ENCODE measurements around the gene APBB1IP. TPM values are rescaled to one million over a fixed set of nuclear protein-coding genes. Genes with fewer than 3 reads are reported as not detected.
"Not testable (repeated sequence)": the region's sequence is repeated elsewhere in the genome, so short reads cannot be mapped to it uniquely, and the experiment has no call there.

APBB1IP gene
- total RNA-seq, 4 donors from 2014 or later = 6.1 to 9.3 (median 7.9) TPM

DNA sequence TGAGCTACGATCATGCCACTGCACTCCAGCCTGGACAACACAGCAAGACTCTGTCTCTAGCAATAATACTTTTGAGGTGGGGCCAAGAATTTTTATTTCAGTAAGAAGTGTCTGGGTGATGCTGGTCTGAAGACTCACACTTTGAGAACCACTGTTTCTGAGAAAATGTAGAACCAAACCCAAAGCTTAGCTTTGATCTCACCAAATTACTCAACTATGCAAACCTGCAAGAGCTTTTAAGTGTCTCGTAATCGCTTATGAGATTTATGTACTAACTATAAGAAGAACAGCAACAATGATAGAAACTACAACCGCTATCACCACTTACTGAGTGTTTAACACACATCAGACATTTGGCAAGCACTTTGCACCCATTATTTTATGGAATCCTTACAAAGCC lies 29.5 kb downstream of the APBB1IP start:
- no peaks in the 10 kb centered on the region for H3K4me1 ChIP-seq

DNA sequence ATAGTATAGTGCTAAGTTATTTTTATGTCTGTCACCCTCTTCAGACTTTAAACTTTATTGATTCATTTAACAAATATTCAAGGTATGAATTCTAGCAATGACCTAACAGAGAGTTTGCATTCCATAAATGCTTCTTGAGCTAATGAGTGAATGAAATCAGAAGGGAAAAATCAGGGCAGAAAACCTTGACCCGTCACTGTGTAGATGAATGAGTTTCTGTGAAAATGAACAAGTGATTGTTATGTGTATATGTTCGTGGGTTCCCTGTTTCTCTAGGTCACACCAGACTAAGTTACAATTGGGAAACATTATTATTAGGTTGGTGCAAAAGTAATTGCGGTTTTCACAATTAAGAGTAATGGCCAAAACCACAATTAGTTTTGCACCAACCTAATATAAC lies 30.1 kb downstream of the APBB1IP start:
- H3K4me1 ChIP-seq = no peaks in the 10 kb centered on the region
- no peak for DNase-seq (ENCODE audit: low spot score in 2 of 2)
- no peaks in the 10 kb centered on the region for H3K27me3 ChIP-seq
- TF ChIP-seq EP300 (IDR thresholded peaks at IDR 0.05) (no peak), POLR2A (IDR thresholded peaks at IDR 0.05) (no peak)
- TF ChIP-seq, protein P1, sequence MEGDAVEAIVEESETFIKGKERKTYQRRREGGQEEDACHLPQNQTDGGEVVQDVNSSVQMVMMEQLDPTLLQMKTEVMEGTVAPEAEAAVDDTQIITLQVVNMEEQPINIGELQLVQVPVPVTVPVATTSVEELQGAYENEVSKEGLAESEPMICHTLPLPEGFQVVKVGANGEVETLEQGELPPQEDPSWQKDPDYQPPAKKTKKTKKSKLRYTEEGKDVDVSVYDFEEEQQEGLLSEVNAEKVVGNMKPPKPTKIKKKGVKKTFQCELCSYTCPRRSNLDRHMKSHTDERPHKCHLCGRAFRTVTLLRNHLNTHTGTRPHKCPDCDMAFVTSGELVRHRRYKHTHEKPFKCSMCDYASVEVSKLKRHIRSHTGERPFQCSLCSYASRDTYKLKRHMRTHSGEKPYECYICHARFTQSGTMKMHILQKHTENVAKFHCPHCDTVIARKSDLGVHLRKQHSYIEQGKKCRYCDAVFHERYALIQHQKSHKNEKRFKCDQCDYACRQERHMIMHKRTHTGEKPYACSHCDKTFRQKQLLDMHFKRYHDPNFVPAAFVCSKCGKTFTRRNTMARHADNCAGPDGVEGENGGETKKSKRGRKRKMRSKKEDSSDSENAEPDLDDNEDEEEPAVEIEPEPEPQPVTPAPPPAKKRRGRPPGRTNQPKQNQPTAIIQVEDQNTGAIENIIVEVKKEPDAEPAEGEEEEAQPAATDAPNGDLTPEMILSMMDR (IDR thresholded peaks at IDR 0.05) = no peak
- 33 to 40% methylated on average over 3 of the region's 3 CpGs for WGBS, 2 donors
- H3K9me3 ChIP-seq = no peaks in the 10 kb centered on the region
- H3K36me3 ChIP-seq = no peaks in the 10 kb centered on the region
- no peak overlapping the region for H3K4me3 ChIP-seq
- H3K27ac ChIP-seq = no peak overlapping the region

More for the DNA sequence above, 29.5 kb downstream of the APBB1IP start:
- Histone ChIP-seq H3K4me3 (no peak overlapping the region), H3K36me3 (no peaks in the 10 kb centered on the region), H3K27ac (no peak overlapping the region), H3K27me3 (no peaks in the 10 kb centered on the region), H3K9me3 (no peaks in the 10 kb centered on the region)
- no peak for TF ChIP-seq POLR2A (IDR thresholded peaks at IDR 0.05)
- DNase-seq (ENCODE audit: low spot score in 2 of 2) = no peak
- 90% methylated on average over 4 of the region's 4 CpGs for WGBS, 2 donors

DNA sequence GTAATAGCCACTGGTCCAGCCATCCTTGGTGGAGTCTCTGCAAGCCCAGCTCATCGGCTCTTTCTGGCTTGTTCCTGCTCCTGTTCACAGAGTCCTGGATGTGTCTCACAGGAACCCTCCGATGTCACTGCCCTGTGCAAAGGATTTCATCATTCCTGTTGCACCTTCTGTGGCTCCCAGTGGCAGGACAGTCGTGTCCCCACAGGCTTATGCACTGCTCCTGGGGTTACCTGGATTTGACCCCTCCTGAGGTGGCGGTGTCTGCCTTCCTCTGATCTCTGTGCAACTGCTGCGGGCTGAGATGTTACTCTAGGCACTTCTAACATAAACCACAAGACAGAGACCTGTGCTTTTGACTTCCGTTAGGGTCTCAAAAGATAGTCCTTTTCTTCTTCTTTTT lies 30.6 kb downstream of the APBB1IP start:
- no peak overlapping the region for H3K27ac ChIP-seq
- TF ChIP-seq POLR2A (IDR thresholded peaks at IDR 0.05) = no peak
- TF ChIP-seq EP300 (IDR thresholded peaks at IDR 0.05) = no peak
- TF ChIP-seq, protein P1 (IDR thresholded peaks at IDR 0.05) = no peak
- peaks cover 0 to 2% (median 0%) of the 10 kb centered on the region in 4 donors for H3K4me1 ChIP-seq
- H3K36me3 ChIP-seq = no peaks in the 10 kb centered on the region
- no peaks in the 10 kb centered on the region for H3K27me3 ChIP-seq
- DNase-seq (ENCODE audit: low spot score in 2 of 2) = no peak
- H3K4me3 ChIP-seq = no peak overlapping the region
- H3K9me3 ChIP-seq = no peaks in the 10 kb centered on the region
- WGBS, 2 donors = 79 to 84% methylated on average over 6 of the region's 6 CpGs

DNA sequence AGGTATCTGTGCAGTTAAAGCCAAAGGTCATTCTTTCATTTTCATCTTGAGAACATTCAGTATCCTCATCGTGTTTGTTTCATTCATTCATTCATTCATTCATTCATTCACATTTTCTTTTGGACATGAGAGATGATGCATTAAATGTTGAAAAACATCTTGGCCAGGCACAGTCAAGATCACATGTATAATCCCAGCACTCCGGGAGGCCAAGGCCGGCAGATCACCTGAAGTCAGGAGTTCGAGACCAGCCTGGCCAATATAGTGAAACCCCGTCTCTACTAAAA lies 34.3 kb downstream of the APBB1IP start:
- TF ChIP-seq, protein P1 (IDR thresholded peaks at IDR 0.05) = no peak
- no peak for TF ChIP-seq EP300 (IDR thresholded peaks at IDR 0.05)
- TF ChIP-seq POLR2A (IDR thresholded peaks at IDR 0.05) = no peak
- H3K27me3 ChIP-seq = no peaks in the 10 kb centered on the region
- no peaks in the 10 kb centered on the region for H3K9me3 ChIP-seq
- H3K36me3 ChIP-seq = no peaks in the 10 kb centered on the region
- no peak for DNase-seq (ENCODE audit: low spot score in 2 of 2)
- H3K4me3 ChIP-seq = no peak overlapping the region
- peaks cover 0 to 9% (median 2%) of the 10 kb centered on the region in 4 donors for H3K4me1 ChIP-seq
- no peak overlapping the region for H3K27ac ChIP-seq
- 87 to 88% methylated on average over 5 of the region's 5 CpGs for WGBS, 2 donors

DNA sequence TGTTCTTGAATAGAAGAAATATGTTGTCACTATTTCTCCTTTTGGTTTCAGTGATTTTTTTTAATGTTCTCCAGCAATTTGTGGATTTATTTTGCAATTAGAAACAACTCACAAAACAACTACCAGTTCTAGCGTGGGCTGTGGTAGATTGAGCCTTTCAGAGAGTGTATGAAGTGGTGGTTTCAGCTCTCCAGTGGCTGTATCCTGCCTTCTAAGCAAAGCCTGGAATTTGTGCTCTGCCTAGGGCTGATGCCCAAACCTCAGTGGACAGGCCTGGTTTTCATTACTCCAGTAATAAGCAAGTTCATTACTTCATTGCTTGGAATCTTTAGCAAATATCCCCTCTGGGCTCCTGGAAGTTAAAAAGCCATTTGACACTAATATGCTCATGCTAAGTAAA lies 35.9 kb downstream of the APBB1IP start:
- Histone ChIP-seq H3K4me3 (no peak overlapping the region), H3K36me3 (no peaks in the 10 kb centered on the region), H3K27me3 (no peaks in the 10 kb centered on the region), H3K9me3 (no peaks in the 10 kb centered on the region), H3K27ac (peak overlapping the region in 2 of 4 donors; percentile 15 to 40), H3K4me1 (peaks cover 0 to 9% (median 5%) of the 10 kb centered on the region in 4 donors)
- no peak for TF ChIP-seq EP300 (IDR thresholded peaks at IDR 0.05)
- TF ChIP-seq POLR2A (IDR thresholded peaks at IDR 0.05) = no peak
- TF ChIP-seq, protein P1 (IDR thresholded peaks at IDR 0.05) = no peak
- 50 to 79% methylated on average over 1 of the region's 1 CpG for WGBS, 2 donors
- no peak for DNase-seq (ENCODE audit: low spot score in 2 of 2)

DNA sequence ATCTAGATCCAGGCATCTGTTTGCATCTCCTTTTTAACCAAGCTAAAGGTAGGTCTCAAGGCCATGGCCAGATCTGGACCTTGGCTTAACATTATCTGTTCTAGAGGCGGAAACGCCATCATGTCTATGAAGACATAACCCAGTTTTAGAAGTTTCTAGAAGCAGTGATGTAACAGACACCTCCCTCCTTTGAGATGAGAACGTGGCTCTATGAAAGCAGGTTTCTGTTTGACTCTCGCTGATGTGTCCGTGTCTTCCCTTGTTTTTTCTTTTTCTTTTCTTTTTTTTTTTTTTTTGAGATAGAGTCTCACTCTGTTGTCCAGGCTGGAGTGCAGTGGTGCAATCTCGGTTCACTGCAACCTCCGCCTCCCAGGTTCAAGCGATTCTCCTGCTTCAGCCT lies 36.7 kb downstream of the APBB1IP start:
- not testable (repeated sequence) for H3K36me3 ChIP-seq; H3K27me3 ChIP-seq; H3K9me3 ChIP-seq; DNase-seq (ENCODE audit: low spot score in 2 of 2); H3K4me1 ChIP-seq; H3K4me3 ChIP-seq
- H3K27ac ChIP-seq = peak overlapping the region in 3 of 4 donors; percentile 17 to 40 (median 40)
- WGBS, 2 donors = 86 to 89% methylated on average over 8 of the region's 8 CpGs
